GM11168 (cell line): ENCODE results near the gene SULT6B1.
"Not testable (repeated sequence)": the region's sequence is repeated elsewhere in the genome, so short reads cannot be mapped to it uniquely, and the experiment has no call there.

Source experiments
- in situ Hi-C: fragments of 300-500 bp; cut with MboI; formaldehyde crosslinking; loops from one replicate; pipeline ENCODE4 v1.12.0; 2022; ENCODE audit warnings: low sequenced_read_pairs; ENCODE audit not compliant: unreplicated experiment

SULT6B1 gene, protein sequence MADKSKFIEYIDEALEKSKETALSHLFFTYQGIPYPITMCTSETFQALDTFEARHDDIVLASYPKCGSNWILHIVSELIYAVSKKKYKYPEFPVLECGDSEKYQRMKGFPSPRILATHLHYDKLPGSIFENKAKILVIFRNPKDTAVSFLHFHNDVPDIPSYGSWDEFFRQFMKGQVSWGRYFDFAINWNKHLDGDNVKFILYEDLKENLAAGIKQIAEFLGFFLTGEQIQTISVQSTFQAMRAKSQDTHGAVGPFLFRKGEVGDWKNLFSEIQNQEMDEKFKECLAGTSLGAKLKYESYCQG

DNA sequence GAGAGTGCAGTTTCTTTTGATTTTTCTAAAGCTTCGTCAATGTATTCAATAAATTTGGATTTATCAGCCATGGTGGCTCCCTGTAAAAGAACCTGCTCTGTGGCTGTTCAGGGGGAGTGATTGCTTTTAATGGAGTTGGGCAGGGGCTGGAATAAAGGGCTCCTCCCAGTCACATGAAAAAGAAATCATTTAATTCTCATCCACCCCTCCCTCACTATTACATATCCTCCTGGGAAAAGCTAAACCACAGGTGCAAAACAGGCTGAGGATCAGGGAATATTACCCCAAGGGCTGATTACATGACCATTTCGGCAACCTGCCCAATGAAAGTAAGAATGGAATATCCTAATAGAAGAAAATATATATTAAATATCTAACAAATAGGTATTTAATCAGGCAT lies at the start of gene SULT6B1:
Gene SULT6B1 (minus strand): TSS at position 101 of the 400 bp plus-strand sequence. CDS start 30 bp downstream, at position 71.
- in situ Hi-C loops, result no loop called here

DNA sequence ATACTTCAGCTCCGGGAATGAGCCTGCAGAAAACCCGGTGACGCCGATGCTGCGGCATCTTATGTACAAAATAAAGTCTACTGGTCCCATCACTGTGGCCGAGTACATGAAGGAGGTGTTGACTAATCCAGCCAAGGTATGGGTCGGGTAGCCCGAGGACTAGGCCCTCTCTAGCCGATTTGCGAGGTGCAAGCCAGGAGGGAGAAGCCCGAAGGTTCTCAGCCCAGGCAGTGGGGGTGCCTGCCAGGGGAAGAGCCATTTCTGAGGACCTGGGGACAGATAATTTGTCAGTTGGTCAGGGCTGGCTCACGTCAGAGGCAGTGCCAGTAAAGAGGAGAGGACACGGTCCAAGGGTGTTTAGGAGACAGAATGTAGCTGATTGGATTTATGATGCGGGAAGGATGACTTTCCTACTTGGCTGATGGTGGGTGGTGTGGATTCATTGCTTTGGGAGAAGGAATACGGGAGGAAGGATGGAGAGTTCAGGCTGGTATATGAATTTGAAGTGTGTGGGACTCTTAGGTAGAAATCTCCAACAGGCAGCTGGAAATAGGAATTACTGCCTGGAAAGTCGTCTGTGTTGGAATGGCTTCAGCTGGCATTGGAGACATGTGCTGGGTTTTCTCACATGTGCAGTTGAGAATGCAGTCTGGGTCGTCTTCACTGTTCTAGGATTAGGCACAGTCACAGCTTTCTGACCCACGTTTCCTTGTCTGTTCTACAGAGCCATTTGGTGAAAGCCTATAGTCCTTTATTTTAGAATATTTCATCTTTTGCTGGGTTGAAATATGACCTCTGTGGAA lies 43.9 kb upstream of the SULT6B1 start:
- in situ Hi-C loops, result no loop called here

DNA sequence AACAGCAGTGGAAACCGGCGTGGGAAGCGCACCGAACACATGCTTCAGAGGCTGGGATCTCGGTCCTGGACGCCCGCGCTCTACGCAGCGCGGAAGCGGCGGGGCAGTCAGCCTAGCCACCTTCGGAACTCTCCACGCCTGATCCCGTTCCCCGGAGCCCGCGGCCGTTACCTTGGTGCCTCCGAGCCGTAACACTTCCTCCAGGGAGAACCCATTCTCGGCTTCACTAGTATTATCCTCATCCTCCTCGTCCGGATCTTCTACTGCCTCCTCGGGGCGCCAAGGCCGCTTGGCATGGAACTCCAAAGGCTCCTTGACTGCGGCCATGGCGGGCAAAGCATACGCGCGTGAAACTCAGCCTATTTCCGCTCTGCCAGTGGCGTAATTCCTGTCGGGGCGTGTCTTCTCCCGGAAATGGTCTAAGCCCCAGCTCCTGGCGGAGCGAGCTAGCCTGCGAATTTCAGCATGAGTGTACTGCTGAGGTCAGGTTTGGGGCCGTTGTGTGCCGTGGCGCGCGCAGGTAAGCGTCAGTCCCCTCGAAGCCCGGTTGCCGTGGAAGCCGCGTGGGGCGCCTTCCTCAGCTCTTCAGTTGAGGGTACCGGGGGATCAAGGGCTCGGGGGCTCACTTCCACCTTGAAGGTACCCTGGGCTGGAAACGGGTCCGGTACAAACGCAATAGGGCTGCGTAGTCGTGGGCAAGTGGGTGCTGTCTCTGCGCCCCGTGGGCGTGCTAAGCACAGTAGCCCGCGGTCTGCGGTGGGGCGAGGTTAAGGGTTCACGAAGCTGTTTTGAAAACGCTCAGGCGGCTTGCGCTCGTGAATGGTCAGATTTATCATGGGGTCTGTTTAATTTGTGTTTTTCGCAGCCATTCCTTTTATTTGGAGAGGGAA lies 43.0 kb upstream of the SULT6B1 start, which contains the start of the genes CEBPZ and NDUFAF7:
Gene CEBPZ (minus strand): TSS at position 356 of the 890 bp plus-strand sequence. CDS start 29 bp downstream, at position 327.
Gene NDUFAF7 (plus strand): TSS at position 418 of the 890 bp plus-strand sequence. CDS start 48 bp downstream, at position 466.
- in situ Hi-C loops, result no loop called here

DNA sequence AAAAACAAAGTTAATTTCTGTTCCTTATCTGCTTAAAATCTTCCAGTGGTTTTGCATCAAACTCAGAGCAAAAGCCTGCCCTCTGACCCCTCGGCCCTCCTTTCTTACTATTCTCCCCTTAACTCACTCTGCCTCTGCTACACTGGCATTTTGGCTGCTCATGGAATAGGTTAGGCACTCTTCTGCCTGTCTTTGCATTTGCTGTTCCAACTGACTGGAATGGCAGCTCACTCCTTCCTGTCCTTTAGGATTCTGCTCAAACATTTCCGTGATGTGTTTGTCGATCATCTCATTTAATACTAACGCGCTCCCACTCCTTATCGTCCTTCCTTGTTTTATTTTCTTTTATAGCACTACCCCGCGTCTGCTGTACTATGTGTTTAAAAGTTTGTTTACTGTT lies 42.1 kb upstream of the SULT6B1 start:
- in situ Hi-C loops, result no loop called here

DNA sequence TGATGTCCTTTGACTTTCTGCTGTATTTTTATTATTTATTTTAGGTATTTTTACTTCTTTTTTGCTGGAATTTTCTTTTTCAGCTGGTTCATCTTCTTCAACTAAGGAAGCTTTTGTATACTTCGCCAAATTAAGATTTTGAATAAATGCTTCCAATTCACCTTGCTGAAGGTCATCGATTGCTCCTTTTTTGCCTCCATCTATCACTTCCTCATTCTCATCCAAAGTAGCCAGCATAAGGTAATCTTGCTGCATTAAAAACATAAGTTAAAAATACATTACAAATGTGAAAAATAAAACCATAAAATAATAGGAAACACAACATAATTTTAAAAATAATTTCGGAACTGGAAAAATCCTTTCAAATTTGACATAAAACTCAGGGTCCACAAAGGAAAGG lies 40.3 kb upstream of the SULT6B1 start:
- in situ Hi-C loops, result no loop called here

DNA sequence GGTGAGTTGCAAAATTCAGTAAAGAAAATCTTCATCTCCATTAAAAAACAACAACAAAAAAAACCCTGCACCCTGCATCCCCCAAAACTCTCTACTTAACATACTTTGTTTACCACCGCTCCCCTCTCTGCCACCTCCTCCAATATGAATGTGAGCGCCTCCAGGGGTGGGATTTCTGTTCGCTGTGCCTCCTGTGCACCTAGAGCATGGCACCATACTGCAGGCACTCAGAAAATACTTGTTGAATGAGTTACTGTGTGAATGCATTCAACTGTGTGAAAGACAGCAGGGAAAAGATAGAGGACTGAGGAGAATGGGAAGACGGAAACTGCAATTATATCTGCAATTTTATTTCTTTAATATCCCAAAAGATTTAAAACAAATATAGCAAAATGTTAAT lies 38.4 kb upstream of the SULT6B1 start:
- in situ Hi-C loops, result no loop called here

DNA sequence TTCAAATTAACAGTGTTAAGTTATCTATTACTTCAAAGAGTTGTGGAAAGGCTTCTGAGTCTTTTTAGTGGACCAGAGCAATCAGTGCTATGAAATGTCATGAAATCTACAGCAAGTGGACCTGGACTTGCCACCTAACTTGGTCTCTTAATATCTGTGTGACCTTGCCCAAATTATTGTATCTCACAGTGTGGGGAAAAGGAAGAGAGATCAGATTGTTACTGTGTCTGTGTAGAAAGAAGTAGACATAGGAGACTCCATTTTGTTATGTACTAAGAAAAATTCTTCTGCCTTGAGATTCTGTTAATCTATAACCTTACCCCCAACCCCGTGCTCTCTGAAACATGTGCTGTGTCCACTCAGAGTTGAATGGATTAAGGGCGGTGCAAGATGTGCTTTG lies 36.7 kb upstream of the SULT6B1 start:
- in situ Hi-C loops, result not testable (repeated sequence)

DNA sequence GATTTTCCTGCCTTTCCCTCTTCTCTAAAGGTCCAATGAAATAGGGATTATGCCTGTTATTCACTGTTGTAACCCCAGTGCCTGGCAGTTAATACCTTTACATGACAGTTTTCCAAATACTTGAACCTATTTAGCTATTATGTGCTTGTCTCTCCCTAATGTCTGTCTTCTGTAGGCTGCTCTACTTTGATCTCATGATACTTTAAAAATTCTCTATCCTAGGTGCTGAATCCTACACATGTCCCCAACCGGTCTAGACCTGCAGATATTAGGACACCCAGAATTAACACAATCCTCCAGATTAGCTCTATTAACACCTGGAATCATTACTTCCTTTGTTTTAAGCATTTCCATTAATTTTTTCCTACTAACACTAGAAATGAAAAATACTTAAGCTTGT lies 35.6 kb upstream of the SULT6B1 start:
- in situ Hi-C loops, result no loop called here

DNA sequence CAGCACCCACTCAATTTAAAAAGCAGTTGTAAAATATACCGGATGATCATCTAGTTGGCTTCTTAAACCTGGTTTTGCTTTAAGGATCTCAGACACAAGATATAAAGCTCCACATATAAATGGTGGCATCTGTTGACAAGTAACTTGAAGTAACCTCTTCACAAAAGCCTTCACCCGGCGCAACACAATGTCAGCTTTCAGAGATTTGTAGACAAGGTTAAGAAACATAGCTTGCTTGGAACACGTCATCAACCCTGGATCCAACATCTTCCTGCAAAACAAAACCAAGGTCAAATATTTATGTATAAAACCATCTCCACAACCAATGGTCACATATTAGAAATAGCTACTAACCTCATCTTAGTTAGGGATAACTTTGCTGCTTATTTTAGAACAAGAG lies 34.7 kb upstream of the SULT6B1 start:
- in situ Hi-C loops, result no loop called here

DNA sequence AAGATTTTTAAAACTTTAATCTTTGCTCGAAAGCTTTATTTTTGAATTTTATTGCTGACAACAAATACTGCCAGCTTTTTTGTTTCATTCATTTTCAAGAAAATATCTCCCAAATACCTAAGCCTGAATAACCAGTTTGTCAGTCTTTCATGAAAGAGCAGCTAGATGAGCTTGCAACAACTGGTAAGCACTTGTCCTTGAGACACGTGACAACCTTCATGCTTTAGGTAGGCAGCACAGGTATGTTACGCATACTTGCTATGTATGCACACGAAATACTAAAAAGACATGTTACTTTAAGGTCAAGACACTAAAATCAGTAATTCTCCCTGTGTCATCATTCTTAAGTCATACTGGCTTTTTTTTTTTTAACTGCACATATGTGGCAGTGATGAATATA lies 30.6 kb upstream of the SULT6B1 start:
- in situ Hi-C loops, result no loop called here

DNA sequence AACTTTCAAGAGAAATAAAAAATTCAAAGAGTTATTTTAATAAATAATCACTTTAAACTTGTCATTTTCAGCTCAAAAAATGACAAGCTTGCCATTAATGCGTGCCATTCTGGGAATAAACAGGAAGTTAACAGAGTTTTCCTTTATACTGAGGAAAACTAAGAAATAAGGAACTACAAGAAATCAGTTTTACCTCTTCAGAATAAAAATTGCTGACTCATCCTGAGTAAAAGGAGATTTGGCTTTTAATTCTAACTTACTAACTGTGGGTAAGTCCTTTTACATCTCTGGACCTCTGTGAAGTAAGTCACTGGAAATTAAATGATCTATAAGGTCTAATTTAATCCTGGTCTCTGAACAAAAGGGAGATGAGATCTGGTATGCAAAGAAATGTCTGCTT lies 26.8 kb upstream of the SULT6B1 start:
- in situ Hi-C loops, result no loop called here

DNA sequence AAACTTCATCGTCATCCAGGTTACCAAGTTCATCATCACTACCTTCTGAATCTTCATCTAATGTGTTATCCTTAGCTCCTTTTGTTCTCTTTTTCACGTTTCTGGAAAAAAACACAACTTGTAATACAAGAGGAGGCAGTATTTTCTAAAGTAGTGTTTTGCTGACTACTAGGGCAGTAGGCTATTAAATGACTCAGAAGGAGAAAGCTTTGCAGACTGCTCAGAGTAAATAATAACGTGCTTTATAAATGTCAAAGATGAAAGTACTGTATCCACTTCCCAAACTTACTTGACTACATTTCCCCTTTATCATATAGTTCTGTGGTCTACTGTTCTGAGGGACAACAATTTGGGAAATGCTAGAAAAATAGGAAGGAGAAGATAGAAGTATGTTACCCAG lies 23.5 kb upstream of the SULT6B1 start:
- in situ Hi-C loops, result no loop called here

DNA sequence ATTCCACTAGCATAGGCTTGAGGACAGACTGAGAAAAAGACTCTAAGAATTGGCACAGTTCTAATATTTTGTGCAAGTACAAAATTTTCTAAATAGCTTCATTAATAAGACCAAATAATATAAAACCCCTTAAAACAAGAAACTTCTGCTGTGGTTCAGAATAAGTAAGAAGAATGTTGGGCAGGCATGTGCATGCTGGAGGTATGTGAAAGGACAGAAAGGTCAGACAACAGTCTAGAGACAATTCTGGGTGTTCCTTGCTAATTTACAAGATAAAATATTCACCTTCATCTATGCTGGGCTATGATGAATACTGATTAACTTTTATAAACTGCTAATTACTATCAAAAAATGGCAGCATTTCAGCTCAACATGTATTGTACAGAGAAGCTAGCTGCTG lies 22.7 kb upstream of the SULT6B1 start:
- in situ Hi-C loops, result no loop called here

DNA sequence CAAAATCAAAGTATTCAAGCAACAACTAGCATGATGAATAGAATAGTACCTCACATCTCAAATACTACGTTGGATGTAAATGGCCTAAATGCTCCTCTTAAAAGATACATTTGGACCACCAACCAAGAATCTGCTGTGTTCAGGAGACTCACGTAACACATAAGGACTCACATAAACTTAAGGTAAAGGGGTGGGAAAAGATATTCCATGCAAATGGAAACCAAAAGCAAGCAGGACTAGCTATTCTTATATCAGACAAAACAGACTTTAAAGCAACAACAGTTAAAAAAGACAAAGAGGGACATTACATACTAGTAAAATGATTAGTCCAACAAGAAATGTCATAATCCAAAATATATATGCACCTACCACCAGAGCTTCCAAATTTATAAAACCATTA lies 18.3 kb upstream of the SULT6B1 start:
- in situ Hi-C loops, result not testable (repeated sequence)

DNA sequence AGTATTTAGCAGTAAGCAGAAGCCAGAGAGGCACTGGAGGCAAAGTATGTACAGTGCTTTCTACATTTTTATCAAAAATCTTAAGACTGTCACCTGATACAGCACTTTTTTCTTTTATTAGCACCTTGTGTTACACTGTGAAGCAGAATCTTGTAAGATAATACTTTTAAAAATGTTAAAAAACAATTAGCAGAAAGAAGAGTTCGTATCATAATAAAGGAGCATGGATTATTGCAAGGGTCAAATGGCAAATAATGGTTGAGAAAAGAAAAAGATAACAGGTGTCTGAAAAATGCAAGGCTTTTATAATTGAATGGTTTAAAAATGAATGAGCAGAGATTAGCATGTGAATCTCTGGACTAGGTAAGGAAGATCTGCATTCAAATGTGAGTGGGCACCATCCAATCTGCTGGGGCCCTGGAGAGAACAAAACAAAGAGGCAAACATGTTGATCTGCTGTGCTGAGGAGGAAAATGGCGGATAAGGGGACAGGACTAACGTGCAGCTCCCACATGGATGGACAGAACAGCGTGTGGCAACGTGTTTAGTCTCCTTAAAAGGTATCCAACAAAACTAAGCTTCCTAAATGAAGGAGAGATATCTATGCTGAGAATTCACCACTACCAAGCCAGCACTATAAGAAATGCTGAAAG lies 17.3 kb upstream of the SULT6B1 start:
- in situ Hi-C loops, result no loop called here

DNA sequence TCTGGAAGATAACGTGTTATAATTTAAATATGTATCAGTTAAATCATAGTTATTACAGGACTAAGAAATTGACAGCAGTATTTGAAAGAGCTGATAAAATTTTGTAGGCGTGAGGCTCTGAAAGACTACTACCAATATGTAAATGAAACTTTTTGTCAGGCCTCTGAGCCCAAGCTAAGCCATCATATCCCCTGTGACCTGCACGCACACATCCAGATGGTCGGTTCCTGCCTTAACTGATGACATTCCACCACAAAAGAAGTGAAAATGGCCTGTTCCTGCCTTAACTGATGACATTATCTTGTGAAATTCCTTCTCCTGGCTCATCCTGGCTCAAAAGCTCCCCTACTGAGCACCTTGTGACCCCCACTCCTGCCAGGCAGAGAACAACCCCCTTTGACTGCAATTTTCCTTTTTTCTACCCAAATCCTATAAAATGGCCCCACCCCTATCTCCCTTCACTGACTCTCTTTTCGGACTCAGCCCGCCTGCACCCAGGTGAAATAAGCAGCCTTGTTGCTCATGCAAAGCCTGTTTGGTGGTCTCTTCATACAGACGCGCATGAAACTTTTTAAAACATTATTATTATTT lies 16.7 kb upstream of the SULT6B1 start:
- in situ Hi-C loops, result not testable (repeated sequence)

DNA sequence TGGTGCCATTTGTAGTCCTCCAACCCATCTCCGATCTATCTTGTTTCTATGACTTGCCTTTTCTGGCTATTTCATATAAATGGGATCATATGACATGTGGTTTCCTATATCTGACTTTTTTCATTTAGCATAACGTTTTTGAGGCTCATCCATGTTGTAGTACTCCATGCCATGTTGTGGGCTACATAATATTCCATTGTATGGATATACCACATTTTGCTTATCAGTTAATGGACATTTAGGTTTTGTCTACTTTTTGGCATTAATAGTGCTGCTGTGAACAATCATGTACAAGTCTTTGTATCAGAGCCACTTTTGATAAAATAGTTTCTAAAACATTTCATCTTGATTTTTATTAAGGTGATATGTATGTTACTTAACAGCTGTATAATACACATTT lies 15.2 kb upstream of the SULT6B1 start:
- in situ Hi-C loops, result no loop called here

DNA sequence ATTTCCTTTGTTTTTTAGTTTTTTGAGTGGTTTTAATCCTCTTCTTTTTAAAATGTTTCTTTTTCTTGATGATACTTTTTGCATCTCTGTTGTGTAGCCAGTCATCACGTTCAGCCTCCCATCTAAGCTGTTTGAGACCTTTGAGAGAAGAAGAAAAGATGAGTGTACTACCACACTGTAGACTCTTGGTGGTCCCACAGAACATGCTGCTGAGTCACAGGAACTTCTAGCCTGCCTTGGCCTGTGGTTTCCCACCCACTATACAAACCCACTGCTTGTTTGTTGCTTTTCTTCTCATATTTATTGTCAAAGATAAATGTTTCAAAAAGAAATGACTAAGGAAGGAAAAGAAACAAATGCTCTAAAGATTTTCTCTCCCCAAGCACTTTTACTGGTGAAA lies 13.3 kb upstream of the SULT6B1 start:
- in situ Hi-C loops, result no loop called here

DNA sequence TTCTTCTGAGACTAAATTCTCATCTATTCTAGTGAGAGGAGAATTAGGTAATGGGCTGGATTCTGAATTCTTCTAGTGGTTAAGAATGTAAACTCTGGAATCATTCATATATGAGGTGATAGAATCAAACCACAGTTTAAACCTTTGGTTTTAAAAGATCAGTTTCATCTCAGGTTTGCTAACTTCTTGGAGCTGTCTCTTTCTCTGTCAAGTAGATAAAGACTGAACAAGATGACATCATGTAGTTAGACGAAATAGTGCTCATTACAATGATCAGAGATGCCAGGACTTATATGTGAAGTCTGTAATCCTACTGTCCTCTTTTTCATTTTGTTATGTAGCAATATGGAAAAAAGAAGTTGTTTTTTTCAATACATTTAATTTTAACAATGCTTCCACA lies 12.7 kb upstream of the SULT6B1 start:
- in situ Hi-C loops, result no loop called here

DNA sequence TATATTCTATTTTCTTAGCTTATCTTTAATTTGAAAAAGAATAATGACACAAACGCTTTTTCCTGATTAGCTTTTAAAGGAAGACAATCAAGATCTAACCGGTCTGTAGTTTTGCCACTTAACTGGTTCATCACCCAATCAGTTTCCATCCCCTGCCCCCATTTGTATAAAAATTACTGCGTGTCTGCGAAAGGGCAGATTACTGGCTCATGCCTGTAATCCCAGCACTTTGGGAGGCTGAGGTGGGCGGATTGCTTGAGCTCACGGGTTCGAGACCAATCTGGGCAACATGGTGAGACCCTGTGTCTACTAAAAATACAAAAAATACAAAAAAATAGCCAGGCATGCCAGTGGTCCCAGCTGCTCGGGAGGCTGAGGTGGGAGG lies 10.2 kb upstream of the SULT6B1 start:
- in situ Hi-C loops, result no loop called here
